Measurements from ENCODE around the gene TTI1. TPM values are rescaled to one million over a fixed set of nuclear protein-coding genes. Genes with fewer than 3 reads are reported as not detected.

Gene TTI1
- total and polyA plus RNA-seq, 2 of the 13 experiments (the other 11 are each of a cell fraction or from before 2014, with no cell fraction given): 22.9 to 39.8 TPM

GRCh38 chr20:38033330-38034107, at the start of gene TTI1, which contains the start of gene RPRD1B (continued):
- peak; percentile 91 for TF ChIP-seq PHF21A (CRISPR knock-in tag; IDR thresholded peaks at IDR 0.05)
- TF ChIP-seq PLRG1 (conservative IDR thresholded peaks at IDR 0.05): no peak
- TF ChIP-seq TBL1XR1 (IDR thresholded peaks at IDR 0.05; ENCODE audit: borderline replicate concordance, low read length, partially characterized antibody): peak; percentile 42
- no peak; the same call in 1 of the 2 replicates for TF ChIP-seq PRDM4 (CRISPR knock-in tag; IDR thresholded peaks at IDR 0.05; ENCODE audit: borderline replicate concordance)
- TF ChIP-seq ZNF747 (CRISPR knock-in tag; IDR thresholded peaks at IDR 0.05; ENCODE audit: borderline replicate concordance): peak; percentile 57; the same call in 1 of the 2 replicates
- peak; percentile 98 for TF ChIP-seq SAP130 (CRISPR knock-in tag; IDR thresholded peaks at IDR 0.05; ENCODE audit: low read depth)
- no peak for TF ChIP-seq HOXA7 (CRISPR knock-in tag; IDR thresholded peaks at IDR 0.05)
- peak; percentile 85; the same call in 1 of the 2 replicates for TF ChIP-seq ARNTL (CRISPR knock-in tag; IDR thresholded peaks at IDR 0.05)
- peak; percentile 74 for TF ChIP-seq HNF4A (CRISPR knock-in tag; IDR thresholded peaks at IDR 0.05)
- TF ChIP-seq TCF12 (IDR thresholded peaks at IDR 0.05): no peak
- peak; percentile 93; the same call in 1 of the 2 replicates for TF ChIP-seq TCF12 (CRISPR knock-in tag; IDR thresholded peaks at IDR 0.05)
- peak; percentile 58 for TF ChIP-seq SKI (IDR thresholded peaks at IDR 0.05; ENCODE audit: partially characterized antibody)
- TF ChIP-seq MNT (IDR thresholded peaks at IDR 0.05): no peak; the same call in 1 of the 2 replicates
- peak; percentile 34; the same call in 1 of the 2 replicates for TF ChIP-seq MLXIP (CRISPR knock-in tag; IDR thresholded peaks at IDR 0.05; ENCODE audit: borderline replicate concordance)
- no peak; the same call in 1 of the 2 replicates for TF ChIP-seq SOX13 (IDR thresholded peaks at IDR 0.05)
- peak in 1 of 2 experiments; percentile 57; a peak in 1 of 4 replicates for TF ChIP-seq SOX13 (CRISPR knock-in tag; conservative IDR thresholded peaks at IDR 0.05 in 1 of 2, IDR thresholded peaks at IDR 0.05 in 1 of 2)
- TF ChIP-seq ZNF224 (CRISPR knock-in tag; IDR thresholded peaks at IDR 0.05): peak; percentile 100
- peak; percentile 81 for TF ChIP-seq HNRNPK (IDR thresholded peaks at IDR 0.05; ENCODE audit: low read depth, low read length, poor library complexity, severe bottlenecking)
- no peak; the same call in 1 of the 2 replicates for TF ChIP-seq ZNF354B (CRISPR knock-in tag; IDR thresholded peaks at IDR 0.05)
- peak; percentile 93; the same call in 1 of the 2 replicates for TF ChIP-seq ZXDC (CRISPR knock-in tag; IDR thresholded peaks at IDR 0.05)

Data from HepG2 (cell line).